RKO (cell line): Measurements from ENCODE around the gene MTA2.
A peak's percentile ranks its signal among the peaks of the same experiment; 100 is the strongest.

Experiments used
- DNase-seq: peaks from one replicate; pipeline ENCODE4 v3.0.0-alpha.2; 2016; ENCODE audit warnings: low spot score

The MTA2 gene

GRCh38 chr11:62546929-62547625 is 54.6 kb downstream of the MTA2 start:
- DNase-seq = peak; percentile 73

- DNase-seq = peak; percentile 71
Observed at GRCh38 chr11:62546244-62546928, 55.3 kb downstream of the MTA2 start, which contains the start of gene AHNAK. Gene AHNAK, minus strand, starts transcription at chr11:62546806. Its CDS starts 10,708 bp downstream, at chr11:62536098.

- peak; percentile 94 for DNase-seq
Observed at GRCh38 chr11:62545437-62546243, 56.0 kb downstream of the MTA2 start.

- peak; percentile 44 for DNase-seq
Observed at GRCh38 chr11:62544581-62545436, 56.9 kb downstream of the MTA2 start.

GRCh38 chr11:62543680-62544444 is 57.8 kb downstream of the MTA2 start:
- peak; percentile 50 for DNase-seq
